GM20431 (cell line): ENCODE measurements around the gene ZZZ3.
"Not testable (repeated sequence)": the region's sequence is repeated elsewhere in the genome, so short reads cannot be mapped to it uniquely, and the experiment has no call there.

Experiments
- in situ Hi-C: fragments of 300-500 bp; cut with MseI, MboI; formaldehyde crosslinking; loops from one replicate; pipeline ENCODE4 v1.15.0; 2020; ENCODE audit warnings: low sequenced_read_pairs; ENCODE audit not compliant: unreplicated experiment

The ZZZ3 gene

DNA sequence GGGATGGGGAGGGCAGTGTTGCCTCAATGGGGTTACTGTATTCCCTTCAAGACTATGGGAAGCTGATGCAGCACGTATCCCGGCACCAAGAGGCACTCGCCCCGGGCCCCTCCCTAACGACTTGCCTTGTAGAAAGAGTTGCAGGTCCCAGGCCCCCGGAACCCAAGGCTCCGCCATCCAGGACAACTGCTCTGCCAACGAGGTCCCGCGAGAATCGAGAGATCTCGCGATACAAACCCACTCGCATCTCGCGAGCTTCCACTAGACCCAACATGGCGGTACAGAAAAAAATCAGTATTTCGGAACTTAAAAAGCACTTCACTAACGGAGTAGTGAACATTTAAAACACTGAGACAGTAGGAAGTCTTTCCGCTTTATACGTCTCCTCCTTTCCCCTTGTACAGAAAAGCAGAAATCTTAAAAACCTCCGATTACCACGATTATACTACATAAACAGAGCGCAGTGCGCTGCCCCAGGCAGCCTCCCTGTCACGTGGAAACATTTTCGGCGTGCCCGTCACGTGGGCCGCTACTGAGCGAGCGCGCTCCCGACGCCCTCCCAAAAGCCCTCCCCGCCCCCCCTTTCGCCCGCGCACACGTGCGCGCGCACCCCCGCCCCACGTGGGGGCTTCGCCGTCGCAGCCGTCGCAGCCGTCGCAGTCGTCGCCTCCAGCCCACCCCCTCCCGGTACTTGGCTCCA lies at the start of gene ZZZ3:
TSS of gene ZZZ3 (minus strand) at position 199 of the 700 bp plus-strand sequence. CDS start 49,304 bp downstream, outside the sequence.
- in situ Hi-C loops: no loop called here

DNA sequence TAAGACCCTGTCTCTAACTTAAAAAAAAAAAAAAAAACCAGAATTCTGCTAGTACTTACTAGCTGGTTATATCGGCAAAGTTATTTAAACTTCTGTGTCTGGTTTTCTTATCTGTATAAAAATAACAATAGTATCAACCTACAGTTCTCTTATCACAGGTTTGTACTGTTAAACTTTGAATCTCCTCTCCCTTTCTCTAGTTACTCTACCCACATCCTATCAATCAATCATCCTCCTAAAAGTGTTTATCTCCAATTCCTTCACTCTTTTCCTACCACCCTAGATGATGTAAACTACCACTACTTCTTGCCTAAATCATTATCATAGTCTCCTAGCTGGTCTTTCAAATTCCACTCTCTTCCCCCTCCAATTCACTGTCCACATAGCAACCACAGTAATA lies 49.6 kb upstream of the ZZZ3 start:
- in situ Hi-C loops: no loop called here

DNA sequence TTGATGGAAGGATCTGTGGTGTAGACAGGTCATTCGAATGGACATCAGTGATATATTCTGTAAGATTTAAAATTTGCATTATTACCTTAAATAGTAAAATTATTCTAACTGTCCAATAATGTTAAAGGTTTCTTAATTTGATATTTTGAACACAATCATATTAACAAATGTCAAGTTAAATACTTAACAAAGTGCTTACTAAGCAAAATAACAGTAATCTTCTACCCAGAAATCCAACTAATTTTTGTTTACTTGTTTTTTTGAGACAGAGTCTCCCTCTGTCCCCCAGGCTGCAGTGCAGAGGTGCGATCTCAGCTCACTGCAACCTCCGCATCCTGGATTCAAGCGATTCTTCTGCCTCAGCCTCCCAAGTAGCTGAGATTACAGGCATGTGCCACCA lies 43.2 kb upstream of the ZZZ3 start:
- in situ Hi-C loops: no loop called here

DNA sequence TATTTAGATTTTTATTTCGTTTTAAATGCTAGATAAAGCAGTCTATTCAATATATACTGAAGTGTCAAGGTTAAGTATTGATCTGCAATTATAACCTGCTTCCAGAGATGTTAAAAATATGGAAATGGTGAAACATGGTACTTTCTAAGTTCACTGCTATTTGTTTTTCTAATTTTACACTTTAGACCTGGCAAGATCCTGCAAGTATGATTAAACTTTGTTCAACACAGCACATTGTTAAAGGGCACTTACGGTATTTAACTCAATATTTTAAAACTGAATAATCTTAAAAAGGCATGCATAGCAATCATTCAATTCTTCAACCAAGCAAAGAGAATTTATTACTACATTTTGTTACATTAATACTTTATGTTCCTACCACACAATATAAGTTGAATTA lies 35.7 kb upstream of the ZZZ3 start:
- in situ Hi-C loops: no loop called here

DNA sequence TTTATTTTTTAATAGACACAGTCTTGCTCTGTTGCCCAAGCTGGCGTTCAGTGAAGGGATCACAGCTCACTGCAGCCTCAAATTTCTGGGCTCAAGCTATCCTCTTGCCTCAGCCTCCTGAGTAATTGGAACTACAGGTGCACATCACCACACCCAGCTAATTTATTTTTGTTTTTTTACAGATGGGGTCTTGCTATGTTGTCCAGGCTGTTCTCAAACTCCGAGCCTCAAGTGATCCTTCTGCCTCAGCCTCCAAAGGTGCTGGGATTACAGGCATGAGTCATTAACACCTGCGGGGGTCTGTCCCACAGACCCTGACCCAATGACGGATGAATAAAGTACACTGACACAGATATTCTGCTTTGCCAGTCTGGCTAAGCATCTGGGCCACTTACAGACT lies 33.6 kb upstream of the ZZZ3 start:
- in situ Hi-C loops: no loop called here

DNA sequence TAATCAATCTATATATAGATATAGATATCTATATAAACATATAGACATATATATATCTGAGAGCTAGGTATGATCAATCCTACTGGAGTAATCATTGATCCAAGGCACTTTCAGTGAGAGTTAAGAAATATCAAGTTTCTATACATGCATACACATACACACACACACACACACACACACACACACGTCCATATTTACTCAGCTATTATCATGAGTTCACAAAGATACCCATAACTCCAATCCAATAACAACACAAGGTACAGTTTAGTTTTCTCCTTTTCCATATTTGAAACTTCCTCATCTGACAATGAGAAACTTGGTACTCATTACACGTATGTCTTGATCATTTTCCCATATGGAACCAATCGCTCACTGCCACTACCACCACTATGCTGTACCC lies 27.3 kb upstream of the ZZZ3 start:
- in situ Hi-C loops: no loop called here

DNA sequence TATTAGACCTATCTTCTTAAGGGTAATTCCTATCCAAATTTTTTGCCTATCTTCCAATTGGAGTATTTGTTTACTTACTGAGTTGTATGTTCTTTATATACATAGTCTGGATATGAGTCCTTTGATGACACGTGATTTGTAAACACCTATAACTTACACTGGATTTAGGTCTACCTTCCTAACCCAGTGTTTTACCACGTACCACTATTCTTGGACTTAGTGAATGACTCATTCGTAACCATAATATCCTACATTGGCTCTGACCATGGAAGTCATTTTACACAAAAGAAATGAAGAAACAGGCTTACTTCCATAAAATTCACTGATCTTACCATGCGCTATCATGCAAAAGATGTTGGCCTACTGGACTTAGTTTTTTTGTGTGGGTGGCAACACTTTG lies 23.9 kb upstream of the ZZZ3 start:
- in situ Hi-C loops: no loop called here

DNA sequence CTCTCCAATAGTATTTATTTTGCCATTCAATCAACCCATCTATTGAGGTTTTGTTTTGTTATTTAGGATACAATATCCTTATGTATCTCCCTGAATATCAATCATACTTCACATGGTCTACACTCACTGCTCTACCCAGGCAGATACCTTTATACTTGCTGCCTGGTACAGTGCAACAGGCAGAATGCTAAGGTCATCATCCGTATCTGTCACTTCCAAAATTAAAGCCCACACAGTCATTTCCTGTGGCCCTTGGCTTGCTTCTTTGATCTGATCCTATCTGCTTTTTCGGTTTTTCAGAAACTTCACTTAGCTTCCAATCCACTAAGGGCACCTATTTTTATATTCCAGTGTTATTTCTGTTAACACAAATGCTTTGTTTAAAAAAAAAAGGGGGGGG lies 22.3 kb upstream of the ZZZ3 start:
- in situ Hi-C loops: no loop called here

DNA sequence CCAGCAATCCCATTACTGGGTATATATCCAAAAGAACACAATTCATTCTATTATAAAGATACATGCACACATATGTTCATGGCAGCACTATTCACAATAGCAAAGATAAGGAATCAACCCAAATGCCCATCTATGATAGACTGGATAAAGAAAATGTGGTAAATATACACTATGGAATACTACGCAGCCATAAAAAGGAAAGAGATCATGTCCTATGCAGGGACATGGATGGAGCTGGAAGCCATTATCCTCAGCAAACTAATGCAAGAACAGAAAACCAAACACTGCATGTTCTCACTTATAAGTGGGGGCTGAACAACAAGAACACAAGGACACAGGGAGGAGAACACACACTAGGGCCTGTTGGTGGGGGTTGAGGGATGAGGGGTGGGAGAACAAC lies 17.2 kb upstream of the ZZZ3 start:
- in situ Hi-C loops: not testable (repeated sequence)

DNA sequence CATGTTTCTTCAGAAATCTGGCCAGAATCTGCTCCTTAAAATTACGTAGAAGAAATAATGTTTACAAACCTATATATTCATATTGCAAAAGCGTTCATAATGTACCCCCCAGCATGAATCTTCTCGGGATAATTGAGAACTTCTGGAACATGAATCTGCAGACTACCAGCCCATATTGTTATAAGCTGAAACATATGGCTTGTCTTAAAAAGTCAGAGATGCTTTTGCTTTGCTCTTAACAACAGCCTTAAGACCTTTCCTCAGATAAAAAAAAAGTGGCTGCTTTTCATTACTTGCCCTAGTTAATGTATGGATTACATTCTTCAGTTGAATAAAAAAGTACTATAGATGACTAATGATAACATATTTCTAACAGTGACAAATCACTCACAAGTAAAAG lies 15.0 kb upstream of the ZZZ3 start:
- in situ Hi-C loops: no loop called here

DNA sequence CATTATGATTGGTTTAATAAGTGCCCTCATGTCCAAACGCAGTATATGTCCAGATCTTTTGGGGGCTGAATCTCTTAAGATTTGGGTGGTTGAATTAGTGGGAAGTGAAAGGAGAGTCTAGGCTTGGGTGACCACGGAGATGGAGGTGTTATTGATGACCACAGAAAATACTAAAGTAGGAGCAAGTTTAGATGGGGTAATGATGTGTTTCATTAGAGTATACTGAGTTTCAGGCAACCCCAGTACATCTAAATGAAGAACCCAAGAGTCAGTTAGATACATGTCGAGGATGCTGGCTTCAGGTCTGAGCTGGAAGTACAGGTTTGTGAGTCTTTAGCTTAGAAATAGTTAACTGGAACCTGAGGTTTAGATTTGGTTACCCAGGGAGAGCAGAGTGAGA lies 6.5 kb upstream of the ZZZ3 start:
- in situ Hi-C loops: no loop called here

DNA sequence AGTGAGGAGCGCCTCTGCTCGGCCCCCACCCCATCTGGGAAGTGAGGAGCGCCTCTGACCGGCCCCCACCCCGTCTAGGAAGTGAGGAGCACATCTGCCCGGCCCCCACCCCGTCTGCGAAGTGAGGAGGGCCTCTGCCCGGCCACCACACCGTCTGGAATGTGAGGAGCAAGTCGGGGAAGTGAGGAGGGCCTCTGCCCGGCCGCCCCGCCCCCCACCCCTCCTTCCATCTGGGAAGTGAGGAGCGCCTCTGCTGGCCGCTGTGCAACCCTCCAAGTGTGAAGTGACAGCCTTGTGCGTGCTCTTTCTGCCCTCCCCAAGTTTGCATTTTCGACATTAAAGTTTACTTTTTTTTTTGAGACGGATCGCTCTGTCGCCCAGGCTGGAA lies 5.1 kb upstream of the ZZZ3 start:
- in situ Hi-C loops: no loop called here

DNA sequence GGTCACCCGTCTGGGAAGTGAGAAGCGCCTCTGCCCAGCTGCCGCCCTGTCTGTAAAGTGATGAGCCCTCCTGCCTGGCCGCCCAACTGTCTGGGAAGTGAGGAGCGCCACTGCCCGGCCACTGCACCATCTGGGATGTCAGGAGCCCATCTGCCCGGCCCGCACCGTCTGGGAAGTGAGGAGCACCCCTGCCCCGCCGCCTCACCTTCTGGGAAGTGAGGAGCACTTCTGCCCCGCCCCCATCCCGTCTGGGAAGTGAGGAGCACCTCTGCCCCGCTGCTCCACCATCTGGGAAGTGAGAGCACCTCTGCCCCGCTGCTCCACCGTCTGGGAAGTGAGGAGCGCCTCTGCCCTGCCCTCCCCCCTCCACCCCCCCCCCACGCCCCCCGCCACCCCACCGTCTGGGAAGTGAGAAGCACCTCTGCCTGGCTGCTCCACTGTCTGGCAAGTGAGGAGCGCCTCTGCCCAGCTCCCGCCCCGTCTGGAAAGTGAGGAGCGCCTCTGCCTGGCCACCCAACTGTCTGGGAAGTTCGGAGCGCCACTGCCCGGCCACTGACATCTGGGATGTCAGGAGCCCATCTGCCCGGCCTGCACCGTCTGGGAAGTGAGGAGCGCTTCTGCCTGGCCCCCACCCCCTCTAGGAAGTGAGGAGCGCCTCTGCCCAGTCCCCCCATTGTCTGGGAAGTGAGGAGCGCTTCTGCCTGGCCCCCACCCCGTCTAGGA lies 4.5 kb upstream of the ZZZ3 start:
- in situ Hi-C loops: no loop called here

DNA sequence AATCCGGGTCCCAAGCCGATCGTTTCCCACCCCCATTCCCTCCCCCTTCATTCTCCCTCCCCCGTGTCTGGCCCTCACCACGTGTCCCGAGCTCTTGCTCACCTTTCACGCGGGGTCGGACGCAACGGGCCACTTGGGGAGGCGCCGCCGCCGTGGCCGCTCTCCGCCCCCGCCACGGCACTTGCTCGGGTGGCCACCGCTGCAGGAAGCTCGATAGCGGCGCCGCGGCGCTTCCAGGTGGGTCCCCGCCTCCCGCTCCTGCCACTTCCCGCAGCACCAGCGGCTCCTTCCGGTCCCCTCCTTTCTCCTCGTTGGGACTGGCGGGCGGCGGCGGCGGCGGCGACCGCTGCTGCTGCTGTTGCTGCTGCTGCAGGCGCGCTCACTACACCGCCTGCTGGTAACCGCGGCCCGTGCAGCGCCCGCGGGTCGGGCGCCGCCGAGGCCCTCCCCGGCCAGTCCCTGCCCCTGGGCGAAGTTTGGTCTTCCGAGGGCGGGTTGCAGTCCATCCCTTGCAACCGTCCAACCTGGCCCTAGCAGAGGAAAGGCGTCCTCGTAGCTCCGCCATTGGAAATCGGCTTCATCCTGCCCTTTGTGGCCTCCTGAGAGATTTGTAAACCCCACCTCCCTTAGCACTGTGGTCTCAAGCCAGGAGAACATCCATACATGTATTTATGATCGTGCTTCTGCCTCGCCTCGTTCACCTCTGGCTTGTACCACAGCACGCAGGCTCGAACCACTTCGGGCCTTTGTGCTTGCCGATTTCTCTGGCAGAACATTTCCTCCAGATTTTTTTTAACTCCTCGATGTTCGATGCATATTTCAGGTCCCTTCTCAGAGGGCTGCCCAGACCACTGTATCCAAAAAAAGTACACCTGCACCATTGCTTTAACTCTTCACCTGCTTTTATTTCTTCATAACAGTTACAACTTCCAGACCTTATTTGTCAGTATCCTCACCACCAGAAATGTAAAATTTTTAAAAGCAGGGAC lies 996 bp upstream of the ZZZ3 start:
- in situ Hi-C loops: no loop called here

DNA sequence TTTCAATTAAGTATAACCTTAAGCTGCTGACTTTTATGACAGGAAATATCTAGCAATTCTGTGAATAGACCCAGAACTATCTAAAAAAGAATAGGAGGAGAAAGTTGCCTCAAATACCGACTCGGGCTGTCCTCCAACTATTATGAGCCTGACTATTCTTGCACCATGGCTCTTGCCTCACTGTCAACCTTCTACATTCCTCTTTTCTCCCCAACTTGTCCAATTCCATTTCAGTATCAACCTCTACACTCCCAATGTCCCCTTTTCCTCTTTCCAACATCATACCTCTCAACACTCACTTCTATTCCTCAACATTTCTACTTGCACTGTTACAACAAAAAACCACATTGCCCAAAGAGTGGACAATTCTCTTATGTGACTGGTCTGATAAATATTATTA lies 2.3 kb downstream of the ZZZ3 start:
- in situ Hi-C loops: no loop called here

DNA sequence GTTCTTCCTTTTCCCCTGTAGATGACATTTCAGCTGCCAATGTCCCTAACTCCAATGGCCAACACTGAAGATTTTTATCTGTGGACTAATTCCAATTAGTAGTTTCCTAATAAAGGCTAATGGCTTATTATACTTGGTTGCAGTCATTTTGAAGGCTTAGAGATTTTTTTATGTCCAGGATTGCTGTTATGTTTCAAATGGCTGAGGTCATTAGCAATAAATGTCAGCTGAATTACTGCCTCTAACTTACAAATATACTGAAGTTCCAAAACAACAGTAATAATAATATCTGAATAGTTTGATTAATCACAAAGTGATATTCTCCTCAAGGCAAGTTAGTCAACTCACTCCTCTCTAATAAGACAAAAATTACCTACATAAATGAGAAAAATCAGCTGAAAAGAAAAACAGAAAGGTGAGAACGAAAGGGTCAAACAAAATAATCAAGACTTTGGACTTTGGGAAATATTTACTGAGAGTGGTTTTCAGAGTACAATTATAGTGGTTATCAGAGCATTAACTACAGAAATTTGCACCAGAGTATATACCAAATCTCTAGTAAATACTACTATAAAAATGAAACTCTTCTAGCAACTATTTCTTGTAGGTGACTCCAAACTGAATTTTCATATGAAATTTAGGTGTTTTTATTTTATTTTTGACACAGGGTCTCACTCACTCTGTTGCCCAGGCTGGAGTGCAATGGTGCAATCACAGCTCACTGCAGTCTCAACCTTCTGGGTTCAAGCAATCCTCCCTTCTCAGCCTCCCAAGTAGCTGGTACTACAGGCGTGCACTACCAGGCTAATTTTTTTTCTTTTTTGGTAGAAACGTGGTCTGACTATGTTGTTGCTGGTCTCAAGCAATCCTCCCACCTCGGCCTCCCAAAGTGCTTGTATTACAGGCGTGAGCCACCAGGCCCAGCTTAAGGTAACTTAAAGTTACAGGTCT lies 3.5 kb downstream of the ZZZ3 start:
- in situ Hi-C loops: no loop called here

DNA sequence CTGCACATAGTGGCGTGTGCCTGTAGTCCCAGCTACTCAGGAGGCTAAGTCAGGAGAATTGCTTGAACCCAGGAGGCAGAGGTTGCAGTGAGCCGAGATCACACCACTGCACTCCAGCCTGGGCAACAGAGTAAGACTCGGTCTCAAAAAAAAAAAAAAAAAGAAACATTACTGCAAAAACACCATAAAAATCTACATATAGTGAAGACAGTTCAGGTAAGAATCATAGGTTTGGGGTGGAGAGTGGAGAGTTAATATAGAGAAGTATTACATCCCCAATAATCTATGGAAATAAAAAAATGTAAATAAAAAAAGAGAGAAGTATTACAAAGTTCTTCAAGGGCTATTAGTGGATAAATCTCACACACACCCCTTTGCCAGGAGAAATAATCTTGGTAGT lies 7.7 kb downstream of the ZZZ3 start:
- in situ Hi-C loops: not testable (repeated sequence)

DNA sequence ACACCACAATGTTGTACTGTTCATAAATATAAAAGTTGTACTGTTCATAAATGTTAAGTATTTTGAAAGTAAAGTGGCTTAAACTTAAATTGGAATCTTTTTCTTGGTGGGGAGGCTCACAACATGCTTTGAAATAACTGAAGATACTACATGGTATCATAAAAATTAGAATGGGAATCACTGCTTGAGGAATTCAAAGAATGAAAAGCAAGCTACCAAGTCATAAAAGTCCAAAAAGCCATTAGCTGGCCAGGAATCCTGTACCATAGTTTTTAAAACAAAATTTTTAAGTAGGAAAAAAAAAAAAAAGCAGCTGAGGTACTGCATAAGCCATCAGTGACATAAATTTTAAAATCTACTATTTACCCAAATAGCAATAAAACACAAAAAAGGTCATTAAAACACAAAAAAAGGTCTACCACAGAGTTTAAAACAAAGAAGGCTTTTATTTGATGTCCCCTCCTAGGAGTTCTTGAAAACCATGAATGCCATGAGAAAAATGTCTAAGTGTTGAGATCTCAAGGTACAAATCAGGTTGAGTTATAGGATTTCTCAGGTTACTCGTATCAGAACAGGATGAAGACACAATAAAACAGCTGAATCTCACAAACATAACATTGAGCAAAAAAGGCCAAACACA lies 8.6 kb downstream of the ZZZ3 start:
- in situ Hi-C loops: no loop called here

DNA sequence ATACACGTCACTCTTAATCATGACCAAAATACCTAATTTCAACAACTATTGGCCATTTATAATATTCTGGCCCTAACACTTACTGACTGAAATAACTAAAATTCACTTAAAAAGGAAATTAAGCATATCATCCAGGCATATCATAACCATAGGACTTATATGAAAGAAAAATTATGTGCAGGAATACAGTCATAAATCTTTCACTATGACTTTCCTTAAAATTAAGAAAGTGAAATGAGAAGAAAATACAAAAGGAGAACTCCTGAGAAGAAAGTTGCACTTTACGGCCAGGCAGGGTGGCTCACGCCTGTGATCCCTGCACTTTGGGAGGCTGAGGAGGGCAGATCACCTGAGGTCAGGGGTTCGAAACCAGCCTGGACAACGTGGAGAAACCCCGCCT lies 9.4 kb downstream of the ZZZ3 start:
- in situ Hi-C loops: no loop called here
